HCT116 (cell line): Measurements from ENCODE around the gene FBXL7.

Source experiments
- CTCF ChIP-seq, 3 experiments: fragments of 200-600 bp in 1 of 3; sonication (generic) in 1 of 3; IDR thresholded peaks in 2 of 3; conservative IDR thresholded peaks in 1 of 3; 2 replicates each; pipeline ENCODE4 v1.5.1; 2012 to 2017; ENCODE audit warnings: low read depth in 2 of 3, low read length in 2 of 3, antibody characterized with exemption in 1 of 3, borderline replicate concordance in 1 of 3, control low read depth in 1 of 3, mild to moderate bottlenecking in 1 of 3, mixed read lengths in 1 of 3, mixed run types in 1 of 3, moderate library complexity in 1 of 3; ENCODE audit not compliant: insufficient read depth in 1 of 3
- ELF1 ChIP-seq: IDR thresholded peaks from 2 replicates; pipeline ENCODE4 v1.6.1; 2012; ENCODE audit warnings: low read depth, borderline replicate concordance
- EZH2 ChIP-seq: fragments of 200-600 bp; sonication (generic); IDR thresholded peaks from 2 replicates; pipeline ENCODE4 v1.6.1; 2017; ENCODE audit warnings: antibody characterized with exemption, mixed run types
- POLR2AphosphoS5 ChIP-seq: IDR thresholded peaks from 2 replicates; pipeline ENCODE4 v1.6.1; 2011; ENCODE audit warnings: mild to moderate bottlenecking, low read depth, low read length, moderate library complexity
- ZFX ChIP-seq: fragments of 450-650 bp; IDR thresholded peaks from 2 replicates; pipeline ENCODE4 v1.6.1; 2017
- ZNF274 ChIP-seq: fragments of 200-500 bp; sonication (Bioruptor generic); IDR thresholded peaks from 2 replicates; pipeline ENCODE4 v1.6.1; 2014; ENCODE audit warnings: mild to moderate bottlenecking, low read depth, low read length, inconsistent platforms

GRCh38 chr5:15785531-15785981 lies 285.6 kb downstream of the FBXL7 start:
- TF ChIP-seq ZNF274 (no peak), CTCF (IDR thresholded peaks at IDR 0.05 in 2 of 3, conservative IDR thresholded peaks at IDR 0.05 in 1 of 3; ENCODE audit: borderline replicate concordance in 1 of 3, insufficient read depth in 1 of 3, low read depth in 2 of 3, low read length in 2 of 3) (no peak), POLR2AphosphoS5 (no peak), ELF1 (no peak), EZH2 (no peak), ZFX (no peak)
